H1 (cell line): Measurements from ENCODE around the gene CKS1B.

Experiments
- EZH2 ChIP-seq: fragments of 200-600 bp; sonication (generic); IDR thresholded peaks from 2 replicates; pipeline ENCODE4 v1.7.1; 2012; ENCODE audit warnings: low read depth, mild to moderate bottlenecking, moderate library complexity, low read length, inconsistent platforms; ENCODE audit not compliant: severe bottlenecking
- POLR2A ChIP-seq, 2 experiments: IDR thresholded peaks; 1 replicate in 1 of 2; 2 replicates in 1 of 2; pipeline ENCODE4 v1.6.1; 2011; ENCODE audit warnings: low read depth in 2 of 2, low read length in 2 of 2, mild to moderate bottlenecking in 2 of 2; ENCODE audit errors: control extremely low read depth in 1 of 2
- POLR2AphosphoS5 ChIP-seq: IDR thresholded peaks from 2 replicates; pipeline ENCODE4 v1.6.1; 2011; ENCODE audit warnings: low read depth, low read length
- TAF1 ChIP-seq: IDR thresholded peaks from 2 replicates; pipeline ENCODE4 v1.6.1; 2011; ENCODE audit warnings: mild to moderate bottlenecking, low read depth, low read length
- TBP ChIP-seq: IDR thresholded peaks from 2 replicates; pipeline ENCODE4 v1.6.1; 2011; ENCODE audit warnings: low read depth, low read length, improper control_type of control experiment
- TF ChIP-seq, protein P1 (sequence below), 3 experiments: IDR thresholded peaks; 1 replicate in 2 of 3; 2 replicates in 1 of 3; pipeline versions ENCODE4 v1.5.1 to v1.6.1; 2011; ENCODE audit warnings: low read length in 3 of 3, mild to moderate bottlenecking in 3 of 3, inconsistent platforms in 2 of 3, low read depth in 1 of 3, moderate library complexity in 1 of 3; ENCODE audit not compliant: insufficient read depth in 1 of 3; ENCODE audit errors: control extremely low read depth in 1 of 3

DNA sequence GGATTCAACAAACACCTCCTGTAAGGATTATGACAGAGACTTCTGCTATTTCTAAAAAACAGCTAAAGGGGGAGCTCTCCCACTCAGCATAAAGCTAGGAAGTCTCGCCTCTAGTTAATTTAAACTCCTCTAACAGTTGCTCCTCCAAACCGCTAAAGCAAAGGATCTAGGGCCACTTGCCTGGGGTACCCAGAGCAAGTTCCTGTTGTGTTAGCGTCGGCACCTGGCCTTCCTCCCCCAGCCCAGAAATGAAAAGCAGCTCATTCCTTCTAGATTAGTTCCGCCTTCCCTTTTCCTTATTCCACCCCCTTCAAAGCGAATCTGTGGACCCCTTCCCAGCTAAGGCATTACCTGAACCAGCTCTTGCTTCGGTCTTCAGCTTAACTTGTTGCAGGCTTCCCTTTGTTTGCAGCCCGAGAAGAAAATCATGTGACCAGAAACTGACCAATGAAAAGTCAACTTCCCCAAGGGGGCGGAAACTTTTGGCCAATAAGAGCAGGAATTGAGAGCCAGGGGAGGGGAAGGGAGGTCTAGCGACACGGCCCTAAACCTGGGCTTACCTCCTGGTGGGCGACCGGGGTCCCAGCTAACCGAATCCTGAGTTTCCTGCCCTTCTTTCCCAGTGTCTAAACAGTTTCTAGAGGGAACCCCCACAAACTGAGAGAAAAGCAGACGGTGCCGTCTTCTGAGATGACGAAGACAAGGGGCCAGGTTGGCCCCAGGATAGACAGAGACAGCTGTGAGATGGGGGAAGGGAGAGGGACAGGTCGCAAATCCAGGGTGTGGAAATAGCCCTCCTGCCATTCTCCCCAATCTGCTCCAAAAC, 18.6 kb upstream of the CKS1B start, which contains the start of gene PBXIP1:
- no peak for TF ChIP-seq EZH2
- peak; percentile 65; the same call in 1 of the 2 replicates for TF ChIP-seq TBP
- no peak; a peak in 1 of 3 replicates for TF ChIP-seq POLR2A (IDR thresholded peaks at IDR 0.05; ENCODE audit: control extremely low read depth in 1 of 2, low read depth in 2 of 2, low read length in 2 of 2)
- TF ChIP-seq TAF1, result peak; percentile 65
- TF ChIP-seq POLR2AphosphoS5, result no peak; the same call in 1 of the 2 replicates
- TF ChIP-seq, protein P1, sequence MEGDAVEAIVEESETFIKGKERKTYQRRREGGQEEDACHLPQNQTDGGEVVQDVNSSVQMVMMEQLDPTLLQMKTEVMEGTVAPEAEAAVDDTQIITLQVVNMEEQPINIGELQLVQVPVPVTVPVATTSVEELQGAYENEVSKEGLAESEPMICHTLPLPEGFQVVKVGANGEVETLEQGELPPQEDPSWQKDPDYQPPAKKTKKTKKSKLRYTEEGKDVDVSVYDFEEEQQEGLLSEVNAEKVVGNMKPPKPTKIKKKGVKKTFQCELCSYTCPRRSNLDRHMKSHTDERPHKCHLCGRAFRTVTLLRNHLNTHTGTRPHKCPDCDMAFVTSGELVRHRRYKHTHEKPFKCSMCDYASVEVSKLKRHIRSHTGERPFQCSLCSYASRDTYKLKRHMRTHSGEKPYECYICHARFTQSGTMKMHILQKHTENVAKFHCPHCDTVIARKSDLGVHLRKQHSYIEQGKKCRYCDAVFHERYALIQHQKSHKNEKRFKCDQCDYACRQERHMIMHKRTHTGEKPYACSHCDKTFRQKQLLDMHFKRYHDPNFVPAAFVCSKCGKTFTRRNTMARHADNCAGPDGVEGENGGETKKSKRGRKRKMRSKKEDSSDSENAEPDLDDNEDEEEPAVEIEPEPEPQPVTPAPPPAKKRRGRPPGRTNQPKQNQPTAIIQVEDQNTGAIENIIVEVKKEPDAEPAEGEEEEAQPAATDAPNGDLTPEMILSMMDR (IDR thresholded peaks at IDR 0.05; ENCODE audit: control extremely low read depth in 1 of 3, insufficient read depth in 1 of 3, low read depth in 1 of 3, low read length in 3 of 3), result peak in 1 of 3 experiments; percentile 10; a peak in 1 of 4 replicates
